GM23338 (cell line): Measurements from ENCODE around the gene OR2AG2. TPM values are rescaled to one million over a fixed set of nuclear protein-coding genes. Genes with fewer than 3 reads are reported as not detected.

Experiments
- JUNB ChIP-seq: IDR thresholded peaks from one replicate; pipeline ENCODE4 v1.6.1; 2016; ENCODE audit warnings: antibody characterized with exemption; ENCODE audit not compliant: unreplicated experiment
- polyA plus RNA-seq: library from polyadenylated mRNA; unstranded; fragments of >200 nt; fragmentation: Nextera tagmentation; extraction: Ambion mirVana; gene quantifications from 2 replicates; pipeline ENCODE4 v1.2.1, GENCODE V29; 2016
- total RNA-seq: library from RNA; depleted of rRNA; stranded (reverse); fragments of >200 nt; shearing (Covaris generic); gene quantifications from 2 replicates; pipeline ENCODE4 v1.2.3, GENCODE V29; 2014
- TF ChIP-seq, protein P1 (sequence below), 2 experiments: fragments of 200-600 bp in 1 of 2; sonication (generic) in 1 of 2; conservative IDR thresholded peaks; 2 replicates each; pipeline versions ENCODE4 v1.5.1 to v1.6.1; 2016 to 2017; ENCODE audit warnings: antibody characterized with exemption in 2 of 2, low read depth in 2 of 2, mild to moderate bottlenecking in 2 of 2, moderate library complexity in 1 of 2
- TF ChIP-seq, protein P2 (sequence below): fragments of 250-450 bp; sonication (Bioruptor Pico); IDR thresholded peaks from 2 replicates; pipeline ENCODE4 v1.5.0; 2020; ENCODE audit warnings: mild to moderate bottlenecking, moderate library complexity
- TF ChIP-seq, protein P3 (sequence below): IDR thresholded peaks from one replicate; pipeline ENCODE4 v1.6.1; 2018; ENCODE audit warnings: antibody characterized with exemption; ENCODE audit not compliant: unreplicated experiment

The OR2AG2 gene
- total and polyA plus RNA-seq, 2 experiments from 2014 or later: 0.11 to 0.45 TPM

DNA sequence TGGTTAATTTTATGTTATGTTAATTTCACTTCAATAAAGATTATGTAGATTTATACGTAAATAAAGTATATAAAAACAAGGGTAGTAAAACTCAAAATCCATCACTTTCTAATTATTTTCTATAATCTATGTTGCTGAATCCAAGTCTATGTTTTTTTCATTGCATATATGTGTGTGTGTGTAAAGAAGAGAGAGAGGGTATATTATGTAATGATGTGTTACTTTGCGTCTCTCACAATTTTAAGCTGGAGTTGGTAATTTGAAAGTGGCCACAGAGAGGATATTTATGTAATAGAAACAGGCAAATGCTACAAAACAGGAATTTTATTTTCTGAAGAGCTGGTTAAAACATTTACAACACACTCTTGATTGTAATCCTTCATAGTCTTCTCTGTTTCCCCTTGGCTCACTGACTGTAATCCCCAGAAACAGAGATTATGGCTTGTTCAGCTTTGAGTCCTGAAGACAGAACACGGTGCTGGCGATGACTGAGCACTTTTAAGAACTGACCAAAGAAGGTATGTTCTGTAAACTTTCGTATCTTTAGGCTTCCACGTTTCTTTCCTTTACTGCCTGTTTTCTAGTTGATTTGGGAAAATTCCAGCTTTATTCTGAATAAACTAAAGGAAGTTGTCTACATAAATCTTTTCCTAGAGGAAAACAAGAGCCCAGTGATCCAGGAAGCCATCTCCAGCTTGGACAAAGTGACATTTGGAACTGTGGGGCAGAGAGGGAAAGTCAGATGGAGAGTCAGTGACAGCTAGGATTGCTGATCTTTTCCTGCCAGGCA lies 43.6 kb downstream of the OR2AG2 start (continued):
- TF ChIP-seq, protein P1, sequence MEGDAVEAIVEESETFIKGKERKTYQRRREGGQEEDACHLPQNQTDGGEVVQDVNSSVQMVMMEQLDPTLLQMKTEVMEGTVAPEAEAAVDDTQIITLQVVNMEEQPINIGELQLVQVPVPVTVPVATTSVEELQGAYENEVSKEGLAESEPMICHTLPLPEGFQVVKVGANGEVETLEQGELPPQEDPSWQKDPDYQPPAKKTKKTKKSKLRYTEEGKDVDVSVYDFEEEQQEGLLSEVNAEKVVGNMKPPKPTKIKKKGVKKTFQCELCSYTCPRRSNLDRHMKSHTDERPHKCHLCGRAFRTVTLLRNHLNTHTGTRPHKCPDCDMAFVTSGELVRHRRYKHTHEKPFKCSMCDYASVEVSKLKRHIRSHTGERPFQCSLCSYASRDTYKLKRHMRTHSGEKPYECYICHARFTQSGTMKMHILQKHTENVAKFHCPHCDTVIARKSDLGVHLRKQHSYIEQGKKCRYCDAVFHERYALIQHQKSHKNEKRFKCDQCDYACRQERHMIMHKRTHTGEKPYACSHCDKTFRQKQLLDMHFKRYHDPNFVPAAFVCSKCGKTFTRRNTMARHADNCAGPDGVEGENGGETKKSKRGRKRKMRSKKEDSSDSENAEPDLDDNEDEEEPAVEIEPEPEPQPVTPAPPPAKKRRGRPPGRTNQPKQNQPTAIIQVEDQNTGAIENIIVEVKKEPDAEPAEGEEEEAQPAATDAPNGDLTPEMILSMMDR (conservative IDR thresholded peaks at IDR 0.05; ENCODE audit: low read depth in 2 of 2): no peak
- TF ChIP-seq, protein P2, sequence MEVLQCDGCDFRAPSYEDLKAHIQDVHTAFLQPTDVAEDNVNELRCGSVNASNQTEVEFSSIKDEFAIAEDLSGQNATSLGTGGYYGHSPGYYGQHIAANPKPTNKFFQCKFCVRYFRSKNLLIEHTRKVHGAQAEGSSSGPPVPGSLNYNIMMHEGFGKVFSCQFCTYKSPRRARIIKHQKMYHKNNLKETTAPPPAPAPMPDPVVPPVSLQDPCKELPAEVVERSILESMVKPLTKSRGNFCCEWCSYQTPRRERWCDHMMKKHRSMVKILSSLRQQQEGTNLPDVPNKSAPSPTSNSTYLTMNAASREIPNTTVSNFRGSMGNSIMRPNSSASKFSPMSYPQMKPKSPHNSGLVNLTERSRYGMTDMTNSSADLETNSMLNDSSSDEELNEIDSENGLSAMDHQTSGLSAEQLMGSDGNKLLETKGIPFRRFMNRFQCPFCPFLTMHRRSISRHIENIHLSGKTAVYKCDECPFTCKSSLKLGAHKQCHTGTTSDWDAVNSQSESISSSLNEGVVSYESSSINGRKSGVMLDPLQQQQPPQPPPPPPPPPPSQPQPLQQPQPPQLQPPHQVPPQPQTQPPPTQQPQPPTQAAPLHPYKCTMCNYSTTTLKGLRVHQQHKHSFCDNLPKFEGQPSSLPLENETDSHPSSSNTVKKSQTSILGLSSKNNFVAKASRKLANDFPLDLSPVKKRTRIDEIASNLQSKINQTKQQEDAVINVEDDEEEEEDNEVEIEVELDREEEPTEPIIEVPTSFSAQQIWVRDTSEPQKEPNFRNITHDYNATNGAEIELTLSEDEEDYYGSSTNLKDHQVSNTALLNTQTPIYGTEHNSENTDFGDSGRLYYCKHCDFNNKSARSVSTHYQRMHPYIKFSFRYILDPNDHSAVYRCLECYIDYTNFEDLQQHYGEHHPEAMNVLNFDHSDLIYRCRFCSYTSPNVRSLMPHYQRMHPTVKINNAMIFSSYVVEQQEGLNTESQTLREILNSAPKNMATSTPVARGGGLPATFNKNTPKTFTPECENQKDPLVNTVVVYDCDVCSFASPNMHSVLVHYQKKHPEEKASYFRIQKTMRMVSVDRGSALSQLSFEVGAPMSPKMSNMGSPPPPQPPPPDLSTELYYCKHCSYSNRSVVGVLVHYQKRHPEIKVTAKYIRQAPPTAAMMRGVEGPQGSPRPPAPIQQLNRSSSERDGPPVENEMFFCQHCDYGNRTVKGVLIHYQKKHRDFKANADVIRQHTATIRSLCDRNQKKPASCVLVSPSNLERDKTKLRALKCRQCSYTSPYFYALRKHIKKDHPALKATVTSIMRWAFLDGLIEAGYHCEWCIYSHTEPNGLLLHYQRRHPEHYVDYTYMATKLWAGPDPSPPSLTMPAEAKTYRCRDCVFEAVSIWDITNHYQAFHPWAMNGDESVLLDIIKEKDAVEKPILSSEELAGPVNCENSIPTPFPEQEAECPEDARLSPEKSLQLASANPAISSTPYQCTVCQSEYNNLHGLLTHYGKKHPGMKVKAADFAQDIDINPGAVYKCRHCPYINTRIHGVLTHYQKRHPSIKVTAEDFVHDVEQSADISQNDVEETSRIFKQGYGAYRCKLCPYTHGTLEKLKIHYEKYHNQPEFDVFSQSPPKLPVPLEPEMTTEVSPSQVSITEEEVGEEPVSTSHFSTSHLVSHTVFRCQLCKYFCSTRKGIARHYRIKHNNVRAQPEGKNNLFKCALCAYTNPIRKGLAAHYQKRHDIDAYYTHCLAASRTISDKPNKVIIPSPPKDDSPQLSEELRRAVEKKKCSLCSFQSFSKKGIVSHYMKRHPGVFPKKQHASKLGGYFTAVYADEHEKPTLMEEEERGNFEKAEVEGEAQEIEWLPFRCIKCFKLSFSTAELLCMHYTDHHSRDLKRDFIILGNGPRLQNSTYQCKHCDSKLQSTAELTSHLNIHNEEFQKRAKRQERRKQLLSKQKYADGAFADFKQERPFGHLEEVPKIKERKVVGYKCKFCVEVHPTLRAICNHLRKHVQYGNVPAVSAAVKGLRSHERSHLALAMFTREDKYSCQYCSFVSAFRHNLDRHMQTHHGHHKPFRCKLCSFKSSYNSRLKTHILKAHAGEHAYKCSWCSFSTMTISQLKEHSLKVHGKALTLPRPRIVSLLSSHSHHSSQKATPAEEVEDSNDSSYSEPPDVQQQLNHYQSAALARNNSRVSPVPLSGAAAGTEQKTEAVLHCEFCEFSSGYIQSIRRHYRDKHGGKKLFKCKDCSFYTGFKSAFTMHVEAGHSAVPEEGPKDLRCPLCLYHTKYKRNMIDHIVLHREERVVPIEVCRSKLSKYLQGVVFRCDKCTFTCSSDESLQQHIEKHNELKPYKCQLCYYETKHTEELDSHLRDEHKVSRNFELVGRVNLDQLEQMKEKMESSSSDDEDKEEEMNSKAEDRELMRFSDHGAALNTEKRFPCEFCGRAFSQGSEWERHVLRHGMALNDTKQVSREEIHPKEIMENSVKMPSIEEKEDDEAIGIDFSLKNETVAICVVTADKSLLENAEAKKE (CRISPR knock-in tag): no peak
- TF ChIP-seq JUNB: no peak
- TF ChIP-seq, protein P3, sequence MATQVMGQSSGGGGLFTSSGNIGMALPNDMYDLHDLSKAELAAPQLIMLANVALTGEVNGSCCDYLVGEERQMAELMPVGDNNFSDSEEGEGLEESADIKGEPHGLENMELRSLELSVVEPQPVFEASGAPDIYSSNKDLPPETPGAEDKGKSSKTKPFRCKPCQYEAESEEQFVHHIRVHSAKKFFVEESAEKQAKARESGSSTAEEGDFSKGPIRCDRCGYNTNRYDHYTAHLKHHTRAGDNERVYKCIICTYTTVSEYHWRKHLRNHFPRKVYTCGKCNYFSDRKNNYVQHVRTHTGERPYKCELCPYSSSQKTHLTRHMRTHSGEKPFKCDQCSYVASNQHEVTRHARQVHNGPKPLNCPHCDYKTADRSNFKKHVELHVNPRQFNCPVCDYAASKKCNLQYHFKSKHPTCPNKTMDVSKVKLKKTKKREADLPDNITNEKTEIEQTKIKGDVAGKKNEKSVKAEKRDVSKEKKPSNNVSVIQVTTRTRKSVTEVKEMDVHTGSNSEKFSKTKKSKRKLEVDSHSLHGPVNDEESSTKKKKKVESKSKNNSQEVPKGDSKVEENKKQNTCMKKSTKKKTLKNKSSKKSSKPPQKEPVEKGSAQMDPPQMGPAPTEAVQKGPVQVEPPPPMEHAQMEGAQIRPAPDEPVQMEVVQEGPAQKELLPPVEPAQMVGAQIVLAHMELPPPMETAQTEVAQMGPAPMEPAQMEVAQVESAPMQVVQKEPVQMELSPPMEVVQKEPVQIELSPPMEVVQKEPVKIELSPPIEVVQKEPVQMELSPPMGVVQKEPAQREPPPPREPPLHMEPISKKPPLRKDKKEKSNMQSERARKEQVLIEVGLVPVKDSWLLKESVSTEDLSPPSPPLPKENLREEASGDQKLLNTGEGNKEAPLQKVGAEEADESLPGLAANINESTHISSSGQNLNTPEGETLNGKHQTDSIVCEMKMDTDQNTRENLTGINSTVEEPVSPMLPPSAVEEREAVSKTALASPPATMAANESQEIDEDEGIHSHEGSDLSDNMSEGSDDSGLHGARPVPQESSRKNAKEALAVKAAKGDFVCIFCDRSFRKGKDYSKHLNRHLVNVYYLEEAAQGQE: no peak
